ENCODE results near the gene ACTRT2.

The ACTRT2 gene

GRCh38 chr1:3067301-3067670, 46.0 kb downstream of the ACTRT2 start:
- DNase-seq (ENCODE audit: low read depth in 1 of 2, low spot score in 1 of 2): no peak

GRCh38 chr1:3067671-3068563, 46.6 kb downstream of the ACTRT2 start:
- no peak for DNase-seq (ENCODE audit: low read depth in 1 of 2, low spot score in 1 of 2)

- no peak for DNase-seq (ENCODE audit: low read depth in 1 of 2, low spot score in 1 of 2)
Measured at GRCh38 chr1:3068564-3069431, 47.5 kb downstream of the ACTRT2 start, which contains the start of gene PRDM16. Gene PRDM16, plus strand, starts transcription at chr1:3069203. Its CDS starts 57 bp downstream, at chr1:3069260.

GRCh38 chr1:3069491-3070308, 48.4 kb downstream of the ACTRT2 start:
- no peak for DNase-seq (ENCODE audit: low read depth in 1 of 2, low spot score in 1 of 2)

- DNase-seq (ENCODE audit: low read depth in 1 of 2, low spot score in 1 of 2): no peak
Measured at GRCh38 chr1:3070309-3070643, 49.0 kb downstream of the ACTRT2 start.

- no peak for DNase-seq (ENCODE audit: low read depth in 1 of 2, low spot score in 1 of 2)
Measured at GRCh38 chr1:3070644-3071564, 49.6 kb downstream of the ACTRT2 start.

GRCh38 chr1:3071565-3072390, 50.5 kb downstream of the ACTRT2 start:
- no peak for DNase-seq (ENCODE audit: low read depth in 1 of 2, low spot score in 1 of 2)

All from activated T-helper 1 cell treated with anti-CD3 and anti-CD28 coated beads, Interleukin-2, amount 50 U/mL, for 16 hours (primary cell).